ENCODE data around the gene RFPL1.

GRCh38 chr22:29482726-29483125, 44.3 kb downstream of the RFPL1 start:
- TF ChIP-seq POLR2A (IDR thresholded peaks at IDR 0.05) (no peak), CTCF (IDR thresholded peaks at IDR 0.05) (no peak)
